HS-5 (cell line): Measurements from ENCODE around the gene LPO.
A peak's percentile ranks its signal among the peaks of the same experiment; 100 is the strongest.

Source experiments
- DNase-seq: peaks from one replicate; pipeline ENCODE4 v3.0.0-alpha.2; 2012; ENCODE audit warnings: low read depth

The LPO gene

DNA sequence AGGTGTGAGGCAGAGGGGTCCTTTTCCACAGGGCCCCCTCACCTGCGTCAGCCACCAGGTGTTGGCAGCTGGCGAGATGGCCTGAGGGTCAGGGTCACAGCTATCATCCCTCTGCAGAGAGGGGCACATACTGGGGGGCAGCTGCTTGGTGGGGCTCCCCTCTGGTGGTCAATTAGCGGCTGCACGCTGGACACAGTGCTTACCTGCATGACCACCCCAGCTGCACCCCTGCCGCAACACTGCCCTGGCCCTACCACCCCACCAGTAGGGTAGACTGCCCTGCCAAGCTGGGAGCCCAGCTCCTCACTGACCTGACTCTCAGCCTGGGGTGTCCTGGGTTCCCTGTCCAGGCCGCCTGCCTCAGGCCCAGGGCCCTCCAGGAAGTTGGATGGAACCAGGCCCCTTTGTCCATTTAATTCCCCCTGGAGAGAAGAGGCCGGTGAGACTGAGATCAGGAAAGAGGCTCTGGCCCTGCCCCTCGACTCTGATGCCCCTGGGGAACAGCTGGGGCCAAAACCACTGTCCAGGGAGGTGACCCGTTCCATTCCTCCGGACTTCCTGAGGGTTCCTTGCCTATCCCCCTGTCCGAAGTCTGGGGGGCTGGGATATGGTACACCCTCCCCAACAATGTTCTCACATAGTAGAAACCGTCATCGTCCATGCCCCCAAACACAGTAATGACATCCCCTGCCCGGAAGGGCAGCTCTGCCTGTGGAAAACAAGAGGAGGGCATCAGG lies 66.5 kb downstream of the LPO start:
- DNase-seq, result no peak

DNA sequence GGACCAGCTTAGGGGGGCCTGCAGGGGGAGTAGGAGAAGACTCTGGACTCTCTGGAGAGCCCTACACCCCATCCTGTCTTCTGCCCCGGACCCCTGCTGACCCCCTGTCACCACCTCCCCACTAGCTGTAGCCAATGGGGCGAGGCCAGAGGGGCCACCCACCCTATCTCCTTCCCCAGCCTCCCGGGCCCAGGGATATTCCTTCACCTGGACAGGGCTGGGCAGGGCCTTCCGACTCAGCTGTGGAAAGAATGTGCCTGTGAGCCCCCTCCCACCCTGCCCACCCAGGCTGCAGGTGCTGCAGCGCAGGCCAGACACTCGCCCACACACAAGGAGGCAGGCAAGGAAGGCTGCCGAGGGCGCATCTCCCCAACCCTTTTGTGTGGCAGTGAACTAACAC lies 67.2 kb downstream of the LPO start:
- no peak for DNase-seq

DNA sequence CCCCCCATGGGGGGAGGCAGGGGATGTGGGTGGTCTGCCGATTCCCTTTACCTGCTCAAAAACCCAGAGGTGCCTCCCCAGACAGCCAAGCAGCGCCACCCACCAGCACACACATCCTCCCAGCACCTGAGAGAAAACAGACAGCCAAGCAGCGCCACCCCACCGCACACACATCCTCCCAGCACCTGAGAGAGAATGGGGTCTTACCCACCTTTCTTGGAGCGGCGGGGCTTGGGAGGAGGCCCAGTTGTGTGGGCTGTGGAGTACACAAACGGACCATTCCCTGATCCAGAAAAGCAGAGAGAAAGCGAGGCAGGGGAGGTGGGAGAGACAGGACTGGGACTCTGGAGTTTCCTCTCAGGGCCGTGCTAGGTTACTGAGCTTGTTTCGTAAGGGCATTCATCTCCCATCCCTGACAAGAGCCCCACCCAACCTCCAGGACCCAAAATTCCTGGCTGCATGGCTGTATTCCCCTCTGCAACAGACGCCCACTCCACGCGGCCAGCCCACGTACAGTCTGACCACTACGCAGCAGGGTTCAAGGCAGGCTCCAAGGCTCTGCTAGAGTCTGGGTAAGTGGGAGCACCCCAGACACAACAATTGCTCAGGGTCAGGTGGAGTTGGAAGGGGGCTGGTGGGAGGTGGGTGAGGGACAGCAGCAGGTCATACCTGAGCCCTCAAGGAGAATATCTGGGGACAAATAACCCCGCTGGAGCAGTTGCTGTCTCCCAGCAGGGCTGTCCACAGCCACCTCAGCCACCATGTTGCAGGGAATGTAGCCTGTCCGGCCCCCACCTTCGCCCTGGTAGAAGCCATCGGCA lies 68.0 kb downstream of the LPO start:
- no peak for DNase-seq

DNA sequence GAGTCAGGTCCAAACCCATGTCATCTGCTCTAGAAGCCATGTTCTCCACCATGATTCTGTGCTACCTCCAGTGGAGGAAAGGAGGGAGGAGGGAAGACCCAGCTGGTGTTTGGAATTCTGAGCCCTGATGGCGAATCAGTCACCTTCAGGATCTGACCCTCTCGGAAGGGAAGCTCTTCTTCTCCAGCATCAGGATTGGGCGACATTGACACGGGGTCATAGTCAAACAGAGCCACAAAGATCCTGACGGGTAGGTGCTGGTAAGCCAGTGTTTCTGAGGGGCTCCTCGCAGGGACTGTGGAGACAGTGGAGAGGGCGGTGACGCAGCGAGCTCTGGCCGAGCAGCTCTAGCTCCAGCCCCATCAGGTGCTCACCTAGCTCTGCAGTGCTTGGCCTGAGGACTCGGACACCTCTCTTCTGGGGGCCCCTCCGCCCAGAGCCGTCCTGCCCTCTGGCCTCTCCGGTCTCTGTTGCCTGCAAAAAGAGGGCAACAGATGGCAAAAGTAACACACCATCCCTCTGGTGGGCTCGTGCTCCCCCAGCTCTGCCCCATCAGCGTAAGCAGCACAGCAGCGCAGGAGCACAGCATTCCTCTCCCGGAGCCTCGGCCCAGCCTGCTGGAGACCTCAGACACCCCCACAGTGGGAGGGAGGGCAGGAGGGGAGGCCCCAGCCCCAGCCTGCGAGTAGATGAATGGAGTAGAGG lies 69.2 kb downstream of the LPO start:
- no peak for DNase-seq

DNA sequence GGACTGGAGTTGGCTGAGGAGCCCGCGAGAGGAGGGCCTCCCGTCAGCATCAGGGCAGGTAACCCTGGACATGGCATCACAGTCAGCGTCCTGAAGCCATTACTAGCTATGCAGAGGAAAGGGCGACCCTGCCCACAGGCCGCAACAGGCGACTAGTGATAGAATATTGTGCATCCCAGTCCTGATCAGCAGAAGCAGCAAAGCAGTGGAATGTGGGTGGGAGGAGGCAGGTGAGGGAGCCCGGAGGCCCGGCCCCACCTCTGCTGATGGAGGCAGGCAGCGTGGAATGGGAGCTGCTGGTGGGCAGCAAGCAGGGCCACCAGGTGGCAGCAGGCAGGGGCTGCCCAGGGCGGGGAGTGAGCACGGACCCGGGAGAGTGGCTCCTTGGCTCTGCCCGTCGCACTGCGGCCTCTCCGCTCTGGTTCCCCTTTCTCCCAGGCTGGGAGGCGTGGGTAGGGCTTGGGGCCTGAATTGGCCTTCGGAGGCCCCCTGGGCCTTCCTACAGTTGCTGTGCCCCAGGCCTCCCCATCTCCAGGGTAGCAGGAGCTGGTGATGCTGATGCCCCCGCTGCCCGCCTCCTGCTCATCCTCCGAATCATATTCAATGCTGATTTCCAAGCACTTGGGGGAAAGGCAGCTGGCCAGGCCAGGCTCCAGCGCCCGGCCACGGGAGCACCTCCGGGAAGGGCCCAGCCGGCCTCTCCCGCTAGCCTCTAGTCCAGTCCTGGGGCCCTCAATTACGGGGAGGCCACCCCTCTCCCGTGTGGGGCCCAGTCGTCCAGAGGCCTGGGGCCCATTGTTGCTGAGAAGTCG lies 70.0 kb downstream of the LPO start:
- DNase-seq, result no peak

DNA sequence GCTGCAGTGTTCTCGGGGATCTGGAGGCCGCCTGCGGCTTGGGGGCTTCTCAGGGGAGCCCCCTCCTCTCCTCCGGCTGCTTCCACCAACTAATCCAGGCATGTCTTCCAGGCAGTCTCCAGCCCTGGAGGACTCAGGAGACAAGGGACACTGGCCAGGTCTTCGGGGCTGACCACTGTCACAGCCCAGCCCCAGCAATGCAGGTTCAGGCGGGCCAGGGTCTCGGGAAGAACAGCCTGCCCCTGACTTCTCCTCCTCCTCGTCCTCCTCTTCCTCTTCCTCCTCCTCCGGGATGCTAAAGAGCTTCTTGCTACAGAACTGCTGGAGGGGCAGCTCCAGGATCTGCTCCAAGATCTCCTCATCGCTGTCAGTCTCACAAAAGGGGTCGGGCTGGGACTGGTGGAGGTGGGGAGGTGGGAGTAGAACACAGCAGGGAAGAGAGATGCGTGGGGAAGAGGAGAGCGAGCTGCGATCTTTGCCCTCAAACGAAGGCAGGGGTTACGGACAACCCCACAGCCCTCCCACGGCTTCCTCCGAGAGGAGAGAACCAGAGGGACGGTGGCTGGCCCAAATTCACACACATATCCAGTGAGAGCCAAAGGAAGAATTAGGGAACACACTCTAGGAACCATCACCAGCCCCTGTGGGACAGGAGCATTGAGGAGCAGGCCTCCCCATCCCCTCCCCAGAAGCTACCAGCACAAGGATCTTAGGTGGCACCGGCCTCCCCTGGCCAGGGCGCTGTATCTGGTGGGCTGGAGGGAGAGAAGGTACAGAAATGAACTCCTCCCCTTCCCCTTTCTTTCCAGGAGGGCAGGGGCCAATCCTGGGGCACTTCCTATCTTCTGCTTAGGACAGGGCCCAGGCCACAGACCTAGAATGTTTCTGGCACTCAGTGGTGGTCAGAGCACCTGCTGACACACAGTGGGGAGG lies 70.9 kb downstream of the LPO start:
- no peak for DNase-seq

DNA sequence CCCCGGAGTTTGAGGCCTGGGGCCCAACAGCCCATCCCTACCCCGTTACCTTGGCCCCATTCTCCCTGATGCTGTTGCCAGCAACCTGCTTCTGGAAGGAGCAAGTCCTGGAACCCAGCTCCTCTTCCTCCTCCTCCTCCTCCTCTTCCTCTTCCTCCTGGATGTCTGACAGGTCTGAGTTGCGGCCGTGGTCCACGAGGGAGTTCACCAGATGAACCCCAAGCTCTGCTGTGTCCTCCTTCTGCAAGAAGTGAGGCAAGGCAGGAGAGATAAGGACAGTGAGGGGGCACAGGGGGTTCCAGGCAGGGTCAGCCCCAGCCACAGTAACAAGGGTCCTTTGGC lies 71.5 kb downstream of the LPO start:
- no peak for DNase-seq

DNA sequence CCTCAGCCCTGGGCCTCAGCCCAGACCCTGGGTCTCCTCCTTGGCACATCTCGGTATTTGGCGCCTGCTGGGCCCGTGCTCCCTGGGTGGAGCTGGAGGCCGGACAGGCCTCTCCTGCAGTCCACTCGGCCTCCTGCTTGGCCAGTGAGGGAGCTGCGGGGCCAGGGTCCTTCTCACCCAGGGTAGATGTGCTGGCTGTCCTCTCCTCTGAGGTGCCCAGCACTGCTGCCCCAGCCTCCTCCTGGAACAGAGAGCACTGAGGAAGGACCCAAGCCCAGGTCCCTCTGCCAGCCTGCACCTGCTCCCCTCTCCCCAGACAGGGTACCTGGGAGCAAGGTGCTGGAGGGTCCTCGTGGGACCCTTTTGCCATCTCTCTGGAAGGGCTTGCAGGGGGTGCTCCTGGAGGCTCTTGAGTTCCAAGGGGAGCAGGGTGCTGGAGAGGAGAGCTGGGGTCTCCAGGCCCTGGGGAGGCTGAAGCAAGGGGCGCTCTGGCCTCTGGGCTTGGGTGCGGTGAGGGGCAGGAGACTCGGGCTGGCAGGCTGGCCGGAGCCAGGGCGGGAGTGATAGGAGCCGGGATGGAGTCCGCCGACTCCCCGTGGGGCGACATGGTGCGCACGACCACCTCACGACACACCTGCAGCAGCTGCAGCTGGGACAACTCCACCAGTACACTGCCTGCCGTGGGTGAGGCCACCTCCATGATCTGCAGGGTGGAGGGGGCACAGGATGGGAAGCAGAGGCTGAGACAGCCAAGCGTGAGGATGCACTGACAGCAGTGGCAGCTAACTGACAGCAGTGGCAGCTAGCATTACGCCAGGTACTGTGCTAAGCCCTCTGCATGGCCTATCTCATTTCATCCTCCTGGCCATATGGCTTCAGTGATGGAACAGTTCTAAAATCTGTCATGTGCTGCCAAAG lies 72.4 kb downstream of the LPO start:
- DNase-seq, result no peak

DNA sequence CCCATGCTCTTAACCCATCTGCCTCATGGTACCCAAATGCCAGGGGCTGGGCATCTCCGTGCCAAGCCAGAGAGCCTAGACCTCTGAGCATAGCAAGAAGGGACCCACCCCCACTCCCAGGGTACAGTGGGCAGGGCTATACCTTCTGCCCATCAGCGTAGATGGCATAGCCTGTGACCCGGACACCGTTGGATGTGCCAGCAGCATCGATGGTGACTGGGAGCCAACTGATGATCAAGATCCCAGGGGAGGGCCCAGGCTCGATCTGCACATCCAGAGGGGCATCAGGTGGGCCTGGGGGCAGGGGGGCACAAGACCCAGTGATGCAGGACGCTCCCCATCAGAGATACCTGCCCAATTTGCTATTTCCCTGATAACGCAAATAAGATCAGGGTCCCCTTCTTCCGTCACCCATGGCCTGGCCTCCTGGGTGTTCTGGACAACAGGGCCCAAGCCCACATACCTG lies 73.1 kb downstream of the LPO start:
- DNase-seq, result no peak

DNA sequence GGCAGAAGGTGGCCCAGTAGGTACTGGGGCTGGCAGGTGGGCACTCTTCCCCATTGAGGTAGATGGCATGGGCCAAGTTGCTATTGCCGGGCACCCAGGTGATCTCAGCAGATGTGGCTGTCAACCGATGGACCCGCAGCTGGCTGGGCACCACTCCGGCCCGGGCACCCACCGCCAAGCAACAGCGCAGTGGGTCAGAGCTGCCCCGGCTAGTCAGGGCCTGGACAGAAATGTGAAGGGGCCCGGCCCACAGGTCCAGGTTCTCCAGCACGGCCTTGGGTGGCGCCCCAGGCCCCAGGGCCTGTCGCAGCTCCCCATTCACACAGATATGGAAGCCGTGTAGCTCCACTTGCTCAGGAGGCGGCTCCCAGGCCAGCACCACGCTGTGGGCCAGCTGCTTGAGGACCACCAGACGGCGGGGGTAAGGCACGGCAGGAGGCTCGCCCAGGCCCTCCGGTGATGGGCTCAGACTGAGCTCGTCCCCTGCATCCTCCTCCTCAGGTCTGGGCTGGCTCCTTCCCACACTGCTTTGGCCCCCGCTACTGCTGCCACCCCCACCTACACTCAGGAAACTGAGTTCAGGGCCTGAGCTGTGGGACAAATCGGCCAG lies 73.7 kb downstream of the LPO start:
- no peak for DNase-seq

DNA sequence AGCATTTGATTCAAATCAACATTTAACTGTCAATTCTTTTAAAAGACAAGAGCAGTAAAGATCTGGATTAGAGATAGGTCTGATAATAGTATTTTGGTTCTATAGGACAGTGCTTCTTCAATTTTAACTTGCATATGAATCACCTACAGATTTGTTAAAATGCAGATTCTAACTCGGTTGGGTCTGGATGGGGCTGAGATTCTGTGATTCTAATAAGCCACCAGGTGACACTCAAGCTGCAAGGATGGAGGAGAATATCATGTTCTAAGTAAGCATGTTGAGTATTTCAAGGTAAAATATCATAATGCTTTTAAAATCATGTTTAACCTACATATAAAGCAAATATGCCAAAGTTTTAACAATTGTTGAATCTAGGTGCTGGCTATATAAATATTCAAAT lies 74.4 kb downstream of the LPO start:
- DNase-seq, result no peak

DNA sequence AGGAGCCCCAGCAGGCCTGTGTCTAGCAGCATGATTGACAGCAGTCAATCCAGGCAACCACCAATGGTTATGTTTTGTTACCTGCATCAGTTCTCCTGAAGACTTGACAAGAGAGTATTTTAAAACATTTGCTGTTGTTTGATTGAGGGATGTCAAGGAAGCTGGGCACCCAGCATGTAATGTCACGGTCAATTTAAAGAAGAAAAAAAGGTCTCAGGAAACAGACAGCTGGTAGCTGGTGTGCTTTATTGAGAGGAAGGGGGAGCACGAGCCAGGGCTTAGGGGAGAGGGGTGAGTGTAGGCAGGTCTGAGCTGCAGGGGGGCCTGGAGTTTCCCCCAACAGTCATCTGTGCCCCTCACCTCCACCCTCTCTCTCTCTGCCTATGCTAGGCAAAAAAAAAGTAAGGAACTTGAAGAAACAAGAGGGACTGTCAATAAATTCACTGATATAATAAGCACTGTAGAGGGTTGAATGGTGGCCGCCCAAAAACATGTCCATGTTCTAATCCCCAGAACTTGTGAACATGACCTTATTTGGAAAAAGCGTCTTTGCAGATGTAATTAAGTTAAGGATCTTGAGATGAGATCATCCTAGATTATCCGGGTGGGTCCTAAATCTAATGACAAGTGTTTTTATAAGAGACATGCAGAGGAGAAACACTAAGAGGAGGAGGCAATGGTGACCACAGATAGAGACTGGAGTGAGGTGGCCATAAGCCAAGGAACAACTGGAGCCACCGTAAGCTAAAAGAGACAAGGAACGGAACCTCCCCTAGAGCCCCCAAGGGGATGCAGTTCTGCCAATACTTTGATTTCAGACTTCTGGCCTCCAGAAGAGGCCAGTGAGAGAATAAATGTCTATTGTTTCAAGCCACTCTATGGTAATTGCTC lies 75.7 kb downstream of the LPO start:
- DNase-seq, result no peak

DNA sequence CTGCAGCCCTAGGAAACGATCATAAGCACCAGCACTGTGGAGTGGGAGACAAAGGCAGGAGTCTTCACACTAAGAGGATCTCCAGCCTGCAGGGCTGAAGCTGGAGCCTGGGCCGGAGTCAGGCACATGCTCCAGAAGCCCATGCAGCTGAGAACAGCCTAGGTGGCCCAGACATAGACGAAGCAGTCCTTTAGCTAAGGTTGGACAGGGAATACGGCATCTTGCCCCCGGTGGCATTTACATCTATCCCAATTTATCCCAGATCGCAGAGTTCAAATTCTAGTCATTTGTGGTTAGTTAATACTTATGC lies 76.3 kb downstream of the LPO start:
- DNase-seq, result no peak

DNA sequence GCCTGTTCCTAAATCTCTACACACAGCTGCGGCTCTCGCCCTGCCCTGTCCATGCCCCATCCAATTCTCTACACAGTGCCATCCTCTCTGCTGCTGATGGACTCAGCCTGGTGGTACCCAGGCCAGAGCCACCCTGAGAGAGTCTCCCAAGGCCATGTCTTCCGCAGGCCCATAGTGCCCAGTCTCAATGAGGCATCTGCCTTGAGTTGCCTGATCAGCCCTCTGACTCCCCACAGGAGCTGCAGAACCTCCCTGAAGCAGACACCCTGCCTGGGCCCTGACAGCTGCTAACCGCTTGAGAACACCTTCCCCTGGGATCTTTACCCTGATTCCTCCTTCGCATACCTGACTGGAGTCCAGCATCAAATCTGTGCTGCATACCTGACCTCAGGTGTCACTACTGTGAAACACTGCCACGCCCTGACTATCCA lies 76.9 kb downstream of the LPO start:
- DNase-seq, result no peak

DNA sequence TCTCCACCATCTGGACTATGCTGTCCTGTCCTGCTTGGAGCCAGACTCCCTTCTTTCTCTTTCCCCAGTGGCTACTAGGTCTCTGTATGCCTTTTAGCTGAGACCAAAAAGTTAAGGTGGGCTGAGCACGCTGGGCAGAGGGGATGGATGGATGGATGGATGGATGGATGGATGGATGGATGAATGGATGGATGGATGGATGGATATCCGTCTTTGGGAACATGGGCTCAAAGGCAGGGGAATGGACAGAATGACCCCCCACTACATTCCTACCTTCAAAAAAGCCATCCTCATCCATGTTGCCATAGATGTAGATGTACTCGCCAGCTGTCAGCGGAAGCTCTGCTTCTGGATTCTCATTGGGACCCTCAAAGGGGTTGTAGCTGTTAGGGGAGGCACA lies 77.4 kb downstream of the LPO start:
- DNase-seq, result no peak

DNA sequence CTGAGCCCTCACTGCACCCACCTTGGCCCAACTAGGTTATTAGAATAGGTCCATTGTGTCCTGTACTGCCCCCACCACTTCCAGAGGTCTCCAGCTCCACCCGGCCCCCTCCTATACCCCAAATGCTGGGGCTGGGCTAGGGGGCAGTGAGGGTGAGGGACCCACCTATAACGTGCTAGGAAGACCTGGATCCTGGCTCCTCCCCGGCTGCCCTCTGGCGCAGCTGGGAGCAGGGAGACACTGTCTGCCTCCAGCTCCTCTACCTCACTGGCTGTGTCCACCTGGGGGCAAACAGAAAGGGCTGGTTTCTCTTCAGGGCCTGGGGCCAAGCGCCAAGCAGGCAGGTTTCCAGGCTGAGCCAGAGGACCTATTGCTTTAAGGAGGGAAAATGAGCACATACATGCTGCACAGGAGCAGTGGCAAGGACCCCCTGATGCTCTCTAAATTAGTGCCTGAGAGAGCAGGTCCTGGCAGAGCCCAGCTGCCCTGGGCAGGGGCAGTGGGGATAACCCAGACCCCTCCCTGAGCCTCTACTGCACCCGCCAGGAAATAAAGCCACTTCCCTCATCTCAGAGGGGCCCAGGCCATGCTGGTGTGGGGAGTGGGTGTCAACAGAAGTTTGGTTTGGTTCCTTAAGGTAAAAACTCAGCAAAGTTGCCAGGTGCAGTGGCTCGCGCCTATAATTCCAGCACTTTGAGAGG lies 78.0 kb downstream of the LPO start:
- no peak for DNase-seq

DNA sequence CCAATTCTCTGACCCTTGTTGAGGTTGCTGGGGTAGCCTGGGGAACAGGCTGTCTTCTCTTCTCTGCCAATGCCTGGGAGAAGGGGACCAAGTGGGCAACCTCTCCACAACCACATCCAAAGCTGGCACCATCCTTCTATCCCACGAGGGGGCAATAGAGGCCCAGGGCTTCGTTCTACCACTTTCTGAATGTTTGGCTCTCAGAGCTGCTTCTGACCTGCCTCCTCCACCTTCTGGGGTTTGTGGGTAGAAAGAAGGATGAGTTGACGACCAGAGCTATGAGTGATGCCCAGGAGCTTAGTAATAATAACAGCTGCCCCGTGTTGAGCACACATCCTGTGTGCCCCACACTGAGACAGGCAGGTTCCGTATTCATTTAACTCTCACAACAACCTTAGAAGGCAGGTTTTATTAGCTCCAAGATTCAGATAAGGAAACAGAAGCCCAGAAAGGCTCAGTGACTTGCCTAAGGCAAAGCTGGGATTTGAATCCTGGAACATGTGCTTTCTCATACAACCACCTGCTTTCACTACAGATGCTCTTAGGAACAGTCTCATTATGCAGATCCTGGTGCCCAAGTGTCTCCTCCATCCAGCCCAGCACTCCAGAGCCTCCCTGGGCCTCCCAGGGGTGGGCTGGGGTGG lies 79.2 kb downstream of the LPO start:
- DNase-seq, result peak; percentile 9
